GM06990 (cell line): Measurements from ENCODE around the gene ZNF407.

Source experiments
- DNase-seq: peaks from one replicate; pipeline ENCODE4 v3.0.0-alpha.2; 2011; ENCODE audit not compliant: insufficient read length; ENCODE audit errors: extremely low read depth
- H3K27me3 ChIP-seq: replicated peaks from 2 replicates; pipeline ENCODE4 v1.6.0; 2011; ENCODE audit warnings: low read length; ENCODE audit not compliant: control insufficient read depth, insufficient read depth
- H3K36me3 ChIP-seq: 2 replicates; pipeline ENCODE4 v1.5.1; 2011; ENCODE audit warnings: low read length; ENCODE audit not compliant: control insufficient read depth, insufficient read depth
- H3K4me3 ChIP-seq: replicated peaks from 2 replicates; pipeline ENCODE4 v1.5.1; 2011; ENCODE audit warnings: low read depth, mild to moderate bottlenecking, control low read depth, low read length
- CTCF ChIP-seq: IDR thresholded peaks from 2 replicates; pipeline ENCODE4 v1.5.1; 2011; ENCODE audit warnings: low read length, control low read depth, mild to moderate bottlenecking, inconsistent platforms; ENCODE audit not compliant: insufficient read depth, poor library complexity, severe bottlenecking

ZNF407 gene

GRCh38 chr18:74803117-74803516 is 205.4 kb downstream of the ZNF407 start:
- no peak for TF ChIP-seq CTCF
- Histone ChIP-seq H3K4me3 (no peak overlapping the region), H3K36me3 (no peaks in the 10 kb centered on the region), H3K27me3 (no peaks in the 10 kb centered on the region)
- DNase-seq = no peak

GRCh38 chr18:74803769-74804168 is 206.1 kb downstream of the ZNF407 start:
- H3K36me3 ChIP-seq = no peaks in the 10 kb centered on the region
- H3K27me3 ChIP-seq = no peaks in the 10 kb centered on the region
- no peak for DNase-seq
- no peak for TF ChIP-seq CTCF
- H3K4me3 ChIP-seq = no peak overlapping the region

GRCh38 chr18:74804677-74805076 is 207.0 kb downstream of the ZNF407 start:
- no peak for DNase-seq
- no peaks in the 10 kb centered on the region for H3K36me3 ChIP-seq
- H3K27me3 ChIP-seq = no peaks in the 10 kb centered on the region
- TF ChIP-seq CTCF = no peak
- no peak overlapping the region for H3K4me3 ChIP-seq

GRCh38 chr18:74806073-74806472 is 208.4 kb downstream of the ZNF407 start:
- Histone ChIP-seq H3K27me3 (no peaks in the 10 kb centered on the region), H3K4me3 (no peak overlapping the region), H3K36me3 (no peaks in the 10 kb centered on the region)
- no peak for TF ChIP-seq CTCF
- no peak for DNase-seq

GRCh38 chr18:74806700-74807416 is 209.2 kb downstream of the ZNF407 start:
- Histone ChIP-seq H3K4me3 (no peak overlapping the region), H3K27me3 (no peaks in the 10 kb centered on the region), H3K36me3 (no peaks in the 10 kb centered on the region)
- peak; percentile 59 for DNase-seq
- no peak for TF ChIP-seq CTCF

- TF ChIP-seq CTCF = no peak
- DNase-seq = no peak
- no peak overlapping the region for H3K4me3 ChIP-seq
- H3K27me3 ChIP-seq = no peaks in the 10 kb centered on the region
- no peaks in the 10 kb centered on the region for H3K36me3 ChIP-seq
These were observed 219.9 kb downstream of the ZNF407 start for GRCh38 chr18:74817576-74817975.
